K562 (cell line): Measurements from ENCODE around the gene AGPAT2. TPM values are rescaled to one million over a fixed set of nuclear protein-coding genes. Genes with fewer than 3 reads are reported as not detected.

Experiments
- ARNT ChIP-seq, 2 experiments: fragments of 450-650 bp; IDR thresholded peaks; 2 replicates each; pipeline ENCODE4 v1.6.1; 2016; ENCODE audit warnings: mild to moderate bottlenecking in 1 of 2
- CEBPB ChIP-seq: fragments of 450-650 bp; IDR thresholded peaks from 2 replicates; pipeline ENCODE4 v1.6.1; 2016; ENCODE audit warnings: missing genetic modification characterization, missing compliant biosample characterization
- ETS1 ChIP-seq: conservative IDR thresholded peaks from 2 replicates; pipeline ENCODE4 v1.6.1; 2011; ENCODE audit warnings: low read depth, mild to moderate bottlenecking, low read length; ENCODE audit not compliant: control insufficient read depth
- FIP1L1 ChIP-seq: fragments of 200-400 bp; formaldehyde crosslinking; IDR thresholded peaks from 2 replicates; pipeline ENCODE4 v1.6.1; 2018; ENCODE audit warnings: mild to moderate bottlenecking, low read depth, low read length; ENCODE audit not compliant: poor library complexity, severe bottlenecking
- GABPA ChIP-seq: fragments of 200-800 bp; sonication (Bioruptor generic); conservative IDR thresholded peaks from 2 replicates; pipeline ENCODE4 v1.6.1; 2016; ENCODE audit warnings: low read depth, missing genetic modification characterization, missing compliant biosample characterization
- KAT7 ChIP-seq: sonication (generic); formaldehyde crosslinking; IDR thresholded peaks from 2 replicates; pipeline ENCODE4 v1.8.0; 2022; ENCODE audit warnings: missing genetic modification reagents, mild to moderate bottlenecking, borderline replicate concordance
- NR2C2 ChIP-seq, 2 experiments: fragments of 200-800 bp in 1 of 2; sonication (Bioruptor generic) in 1 of 2; sonication (generic) in 1 of 2; formaldehyde crosslinking in 1 of 2; IDR thresholded peaks; 2 replicates each; pipeline versions ENCODE4 v1.6.1 to v1.8.0; 2016 to 2022; ENCODE audit warnings: mild to moderate bottlenecking in 1 of 2, missing compliant biosample characterization in 1 of 2, missing genetic modification characterization in 1 of 2, missing genetic modification reagents in 1 of 2
- POLR2AphosphoS5 ChIP-seq: IDR thresholded peaks from 2 replicates; pipeline ENCODE4 v1.6.1; 2011; ENCODE audit warnings: mild to moderate bottlenecking, low read depth, low read length, moderate library complexity; ENCODE audit not compliant: control insufficient read depth, insufficient read depth
- SP1 ChIP-seq: sonication (generic); formaldehyde crosslinking; IDR thresholded peaks from 2 replicates; pipeline ENCODE4 v1.8.1; 2022; ENCODE audit warnings: mild to moderate bottlenecking, missing genetic modification reagents
- TAF7 ChIP-seq: fragments of 450-650 bp; IDR thresholded peaks from 2 replicates; pipeline ENCODE4 v1.6.1; 2016; ENCODE audit warnings: missing genetic modification characterization, missing compliant biosample characterization
- ZNF165 ChIP-seq: fragments of 250-450 bp; sonication (Bioruptor Pico); IDR thresholded peaks from 2 replicates; pipeline ENCODE4 v1.4.0; 2020; ENCODE audit warnings: borderline replicate concordance
- polyA plus RNA-seq, 8 experiments: library from polyadenylated mRNA; depleted of rRNA in 4 of 8; stranded (reverse) in 5 of 8; unstranded in 3 of 8; fragments of >200 nt; fragmentation: Nextera tagmentation in 2 of 8; fragmentation: Illumina TruSeq in 1 of 8; extraction: Ambion mirVana in 2 of 8; extraction: Trizol in 1 of 8; gene quantifications; 2 replicates each; pipeline versions ENCODE4 v1.2.1 to v1.2.3, GENCODE V29; 2011 to 2014; ENCODE audit warnings: inconsistent platforms in 1 of 8, missing spikeins in 1 of 8
- total RNA-seq, 7 experiments: library from RNA; depleted of rRNA in 6 of 7; stranded (reverse); fragments of >200 nt in 6 of 7; fragmentation: Illumina TruSeq in 2 of 7; extraction: Trizol in 2 of 7; gene quantifications; 2 replicates each; pipeline versions ENCODE4 v1.2.1 to v1.2.3, GENCODE V29; 2011 to 2021; ENCODE audit warnings: low replicate concordance in 1 of 7
- TF ChIP-seq, protein P1 (sequence below): sonication (generic); formaldehyde crosslinking; IDR thresholded peaks from 2 replicates; pipeline ENCODE4 v1.5.0; 2020; ENCODE audit warnings: missing genetic modification reagents

The AGPAT2 gene
- total and polyA plus RNA-seq, 9 of the 15 experiments (the other 6 are each of a cell fraction or from before 2014, with no cell fraction given), result 0.13 to 54.5 (median 23.9) TPM

GRCh38 chr9:136686794-136687711 lies at the start of gene AGPAT2 (continued):
- TF ChIP-seq SP1, result peak; percentile 36; the same call in 1 of the 2 replicates
- 0 out of 2 replicates have a peak, but pooled peaks have one; percentile 57 for TF ChIP-seq KAT7 (CRISPR knock-in tag)
- peak; percentile 84; the same call in 1 of the 2 replicates for TF ChIP-seq ETS1
- peak; percentile 20; the same call in 1 of the 2 replicates for TF ChIP-seq NR2C2 (CRISPR knock-in tag; IDR thresholded peaks at IDR 0.05)
- peak; percentile 47 for TF ChIP-seq NR2C2 (tag; IDR thresholded peaks at IDR 0.05)
- TF ChIP-seq GABPA (tag), result peak; percentile 90
- no peak for TF ChIP-seq TAF7 (tag)
- TF ChIP-seq FIP1L1, result peak; percentile 69
- peak; percentile 20; the same call in 1 of the 2 replicates for TF ChIP-seq CEBPB (tag)
- no peak for TF ChIP-seq ZNF165 (CRISPR knock-in tag)
- no peak for TF ChIP-seq ARNT (IDR thresholded peaks at IDR 0.05)
- peak; percentile 64; the same call in 1 of the 2 replicates for TF ChIP-seq POLR2AphosphoS5
- TF ChIP-seq, protein P1, sequence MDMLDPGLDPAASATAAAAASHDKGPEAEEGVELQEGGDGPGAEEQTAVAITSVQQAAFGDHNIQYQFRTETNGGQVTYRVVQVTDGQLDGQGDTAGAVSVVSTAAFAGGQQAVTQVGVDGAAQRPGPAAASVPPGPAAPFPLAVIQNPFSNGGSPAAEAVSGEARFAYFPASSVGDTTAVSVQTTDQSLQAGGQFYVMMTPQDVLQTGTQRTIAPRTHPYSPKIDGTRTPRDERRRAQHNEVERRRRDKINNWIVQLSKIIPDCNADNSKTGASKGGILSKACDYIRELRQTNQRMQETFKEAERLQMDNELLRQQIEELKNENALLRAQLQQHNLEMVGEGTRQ (CRISPR knock-in tag), result 0 out of 2 replicates have a peak, but pooled peaks have one; percentile 12
